Fibroblast of lung (primary cell): Measurements from ENCODE around the gene FAM174C. TPM values are rescaled to one million over a fixed set of nuclear protein-coding genes. Genes with fewer than 3 reads are reported as not detected.

Experiments
- DNase-seq, 2 donors: peaks; one replicate each; pipeline versions ENCODE4 v3.0.0 to v3.0.0-alpha.2; 2010; ENCODE audit warnings: low read depth in 2 of 2
- H2AFZ ChIP-seq: 2 replicates; pipeline ENCODE4 v1.5.1; 2012; ENCODE audit warnings: low read length, control low read depth, inconsistent platforms
- H3K27ac ChIP-seq: 2 replicates; pipeline ENCODE4 v1.5.1; 2011; ENCODE audit warnings: low read length, control low read depth; ENCODE audit not compliant: insufficient read depth
- H3K27me3 ChIP-seq: 2 replicates; pipeline ENCODE4 v1.5.1; 2011; ENCODE audit warnings: mild to moderate bottlenecking, low read length; ENCODE audit not compliant: control insufficient read depth, insufficient read depth
- H3K36me3 ChIP-seq: 2 replicates; pipeline ENCODE4 v1.5.1; 2011; ENCODE audit warnings: low read length; ENCODE audit not compliant: control insufficient read depth, insufficient read depth
- H3K4me1 ChIP-seq: 2 replicates; pipeline ENCODE4 v1.5.1; 2011; ENCODE audit warnings: low read length; ENCODE audit not compliant: control insufficient read depth, insufficient read depth; ENCODE audit errors: extremely low read depth
- H3K4me2 ChIP-seq: 2 replicates; pipeline ENCODE4 v1.5.1; 2011; ENCODE audit warnings: low read length, control low read depth; ENCODE audit not compliant: insufficient read depth; ENCODE audit errors: extremely low read depth
- H3K4me3 ChIP-seq, 4 experiments: fragments of 200-600 bp in 1 of 4; sonication (generic) in 1 of 4; replicated peaks in 1 of 4; 2 replicates each; pipeline ENCODE4 v1.5.1; 2011 to 2016; ENCODE audit warnings: low read length in 4 of 4, low read depth in 3 of 4, mild to moderate bottlenecking in 3 of 4, control low read depth in 2 of 4, inconsistent platforms in 1 of 4, mixed read lengths in 1 of 4; ENCODE audit not compliant: insufficient read depth in 1 of 4; ENCODE audit errors: control extremely low read depth in 1 of 4
- H3K79me2 ChIP-seq: 2 replicates; pipeline ENCODE4 v1.5.1; 2012; ENCODE audit warnings: mild to moderate bottlenecking, low read length, inconsistent platforms; ENCODE audit not compliant: control insufficient read depth, insufficient read depth
- H3K9ac ChIP-seq: 2 replicates; pipeline ENCODE4 v1.5.1; 2011; ENCODE audit warnings: mild to moderate bottlenecking, low read length, control low read depth; ENCODE audit not compliant: insufficient read depth
- H3K9me3 ChIP-seq: 2 replicates; pipeline ENCODE4 v1.5.1; 2012; ENCODE audit warnings: low read depth, low read length; ENCODE audit not compliant: control insufficient read depth, insufficient read depth
- H4K20me1 ChIP-seq: 2 replicates; pipeline ENCODE4 v1.5.1; 2011; ENCODE audit warnings: low read length; ENCODE audit not compliant: control insufficient read depth, insufficient read depth; ENCODE audit errors: extremely low read depth
- EZH2 ChIP-seq: IDR thresholded peaks from 2 replicates; pipeline ENCODE4 v1.5.1; 2012; ENCODE audit warnings: low read length, control low read depth, mild to moderate bottlenecking; ENCODE audit errors: missing control alignments
- polyA plus RNA-seq, 2 donors: library from polyadenylated mRNA; depleted of rRNA in 1 of 2; stranded (reverse) in 1 of 2; unstranded in 1 of 2; fragments of >200 nt; gene quantifications; 2 replicates each; pipeline ENCODE4 v1.2.1, GENCODE V29; 2011 to 2012; ENCODE audit warnings: missing spikeins in 1 of 2
- total RNA-seq: library from RNA; depleted of rRNA; stranded (reverse); fragments of >200 nt; gene quantifications from 2 replicates; pipeline ENCODE4 v1.2.1, GENCODE V29; 2014
- TF ChIP-seq, protein P1 (sequence below), 2 donors: IDR thresholded peaks in 1 of 2; conservative IDR thresholded peaks in 1 of 2; 1 replicate in 1 of 2; 2 replicates in 1 of 2; pipeline ENCODE4 v1.5.1; 2011 to 2012; ENCODE audit warnings: low read length in 2 of 2, control low read depth in 1 of 2, inconsistent platforms in 1 of 2, low read depth in 1 of 2, mild to moderate bottlenecking in 1 of 2

Gene FAM174C
- total and polyA plus RNA-seq, 2 donors (not counting 1 experiment from before 2014, with no cell fraction given), result 16.1 to 22.5 TPM

DNA sequence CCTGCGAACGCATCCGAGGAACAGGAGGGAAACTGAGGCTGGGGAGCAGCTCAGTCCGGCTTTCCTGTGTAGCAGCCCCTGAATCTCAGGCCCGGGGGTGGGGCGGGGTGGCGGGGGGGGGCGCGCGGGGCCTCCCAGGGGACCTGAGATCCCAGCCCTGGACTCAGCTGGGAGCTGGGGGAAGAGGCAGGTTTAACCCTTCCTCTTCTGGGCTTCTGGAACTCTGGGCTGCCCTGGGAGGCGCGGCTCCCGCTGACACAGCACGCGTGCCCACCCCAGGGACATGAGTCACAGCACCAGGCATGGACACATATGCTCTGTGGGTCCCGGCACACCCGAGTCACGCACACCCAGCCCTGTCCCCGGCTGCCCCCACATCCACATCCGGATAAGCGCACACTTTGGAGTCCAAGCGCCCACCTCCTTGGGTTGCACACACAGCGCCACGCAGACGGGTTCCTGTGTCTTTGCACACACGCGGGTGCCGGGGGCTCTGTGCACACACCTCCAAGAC is 9.7 kb upstream of the FAM174C start:
- H2AFZ ChIP-seq, result no peak overlapping the region
- TF ChIP-seq EZH2, result no peak
- TF ChIP-seq, protein P1, sequence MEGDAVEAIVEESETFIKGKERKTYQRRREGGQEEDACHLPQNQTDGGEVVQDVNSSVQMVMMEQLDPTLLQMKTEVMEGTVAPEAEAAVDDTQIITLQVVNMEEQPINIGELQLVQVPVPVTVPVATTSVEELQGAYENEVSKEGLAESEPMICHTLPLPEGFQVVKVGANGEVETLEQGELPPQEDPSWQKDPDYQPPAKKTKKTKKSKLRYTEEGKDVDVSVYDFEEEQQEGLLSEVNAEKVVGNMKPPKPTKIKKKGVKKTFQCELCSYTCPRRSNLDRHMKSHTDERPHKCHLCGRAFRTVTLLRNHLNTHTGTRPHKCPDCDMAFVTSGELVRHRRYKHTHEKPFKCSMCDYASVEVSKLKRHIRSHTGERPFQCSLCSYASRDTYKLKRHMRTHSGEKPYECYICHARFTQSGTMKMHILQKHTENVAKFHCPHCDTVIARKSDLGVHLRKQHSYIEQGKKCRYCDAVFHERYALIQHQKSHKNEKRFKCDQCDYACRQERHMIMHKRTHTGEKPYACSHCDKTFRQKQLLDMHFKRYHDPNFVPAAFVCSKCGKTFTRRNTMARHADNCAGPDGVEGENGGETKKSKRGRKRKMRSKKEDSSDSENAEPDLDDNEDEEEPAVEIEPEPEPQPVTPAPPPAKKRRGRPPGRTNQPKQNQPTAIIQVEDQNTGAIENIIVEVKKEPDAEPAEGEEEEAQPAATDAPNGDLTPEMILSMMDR (conservative IDR thresholded peaks at IDR 0.05 in 1 of 2, IDR thresholded peaks at IDR 0.05 in 1 of 2; ENCODE audit: low read depth in 1 of 2, low read length in 2 of 2), result no peak
- peak overlapping the region; percentile 27 to 61 (median 45) for H3K4me3 ChIP-seq
- H3K27ac ChIP-seq, result peak overlapping the region; percentile 96
- peak overlapping the region; percentile 80 for H3K9ac ChIP-seq
- H3K79me2 ChIP-seq, result peaks cover 15% of the 10 kb centered on the region
- H3K27me3 ChIP-seq, result no peaks in the 10 kb centered on the region
- H3K36me3 ChIP-seq, result no peaks in the 10 kb centered on the region
- peak overlapping the region; percentile 91 for H3K4me2 ChIP-seq
- peak; percentile 73 to 80 for DNase-seq
- H3K9me3 ChIP-seq, result no peaks in the 10 kb centered on the region
- no peaks in the 10 kb centered on the region for H4K20me1 ChIP-seq
- peaks cover 45% of the 10 kb centered on the region for H3K4me1 ChIP-seq

GRCh38 chr19:1266129-1266915 is 9.0 kb upstream of the FAM174C start:
- H3K27me3 ChIP-seq, result no peaks in the 10 kb centered on the region
- H2AFZ ChIP-seq, result no peak overlapping the region
- H3K9ac ChIP-seq, result peak overlapping the region; percentile 80
- H3K27ac ChIP-seq, result peak overlapping the region; percentile 96
- peaks cover 5% of the 10 kb centered on the region for H3K36me3 ChIP-seq
- no peaks in the 10 kb centered on the region for H3K9me3 ChIP-seq
- DNase-seq, result peak; percentile 80 to 83
- TF ChIP-seq, protein P1 (conservative IDR thresholded peaks at IDR 0.05 in 1 of 2, IDR thresholded peaks at IDR 0.05 in 1 of 2; ENCODE audit: low read depth in 1 of 2, low read length in 2 of 2), result no peak
- no peak for TF ChIP-seq EZH2
- peak overlapping the region; percentile 96 for H3K4me2 ChIP-seq
- H3K79me2 ChIP-seq, result peaks cover 21% of the 10 kb centered on the region
- H4K20me1 ChIP-seq, result no peaks in the 10 kb centered on the region
- peaks cover 48% of the 10 kb centered on the region for H3K4me1 ChIP-seq
- peak overlapping the region; percentile 27 to 61 (median 56) for H3K4me3 ChIP-seq

- H2AFZ ChIP-seq, result no peak overlapping the region
- peak overlapping the region; percentile 77 for H3K9ac ChIP-seq
- no peak for TF ChIP-seq EZH2
- TF ChIP-seq, protein P1 (conservative IDR thresholded peaks at IDR 0.05 in 1 of 2, IDR thresholded peaks at IDR 0.05 in 1 of 2; ENCODE audit: low read depth in 1 of 2, low read length in 2 of 2), result peak; percentile 67 to 71
Observed at GRCh38 chr19:1266916-1267476, 8.3 kb upstream of the FAM174C start.

More at GRCh38 chr19:1266916-1267476, 8.3 kb upstream of the FAM174C start:
- peak in 1 of 2 donors; percentile 42 for DNase-seq
- H3K79me2 ChIP-seq, result peaks cover 28% of the 10 kb centered on the region
- peak overlapping the region; percentile 96 for H3K27ac ChIP-seq
- H3K9me3 ChIP-seq, result no peaks in the 10 kb centered on the region
- no peaks in the 10 kb centered on the region for H4K20me1 ChIP-seq
- H3K4me1 ChIP-seq, result peaks cover 48% of the 10 kb centered on the region
- H3K4me2 ChIP-seq, result peak overlapping the region; percentile 96
- H3K27me3 ChIP-seq, result no peaks in the 10 kb centered on the region
- peaks cover 12% of the 10 kb centered on the region for H3K36me3 ChIP-seq
- H3K4me3 ChIP-seq, result peak overlapping the region; percentile 51 to 61 (median 56)
